SK-N-SH (cell line): ENCODE measurements around the gene FBXL12. TPM values are rescaled to one million over a fixed set of nuclear protein-coding genes. Genes with fewer than 3 reads are reported as not detected.

Experiments used
- CTCF ChIA-PET: fragments of 300-600, 350-600 bp; formaldehyde crosslinking; extraction: SDS; loops from one replicate; lab custom pipeline; 2021; lab: Yijun Ruan, JAX
- POLR2A ChIA-PET: fragments of 350-600 bp; sonication (Branson Sonifier 250); formaldehyde crosslinking; extraction: SDS; loops from one replicate; lab custom pipeline; 2020; ENCODE audit warnings: antibody characterized with exemption, inconsistent platforms; lab: Yijun Ruan, JAX
- DNase-seq: peaks from one replicate; pipeline ENCODE4 v3.0.0; 2012
- H2AFZ ChIP-seq: fragments of 200-600 bp; sonication (generic); 2 replicates; pipeline ENCODE4 v1.8.1; 2016; ENCODE audit warnings: antibody characterized with exemption, mild to moderate bottlenecking, low read depth
- H3F3A ChIP-seq: fragments of 200-600 bp; sonication (generic); replicated peaks from 2 replicates; pipeline ENCODE3; 2016; ENCODE audit warnings: antibody characterized with exemption, mild to moderate bottlenecking; ENCODE audit not compliant: insufficient read depth
- H3K27ac ChIP-seq, 2 experiments: fragments of 200-500 bp in 1 of 2; fragments of 200-600 bp in 1 of 2; sonication (Bioruptor generic) in 1 of 2; sonication (generic), shearing (Covaris generic) in 1 of 2; 2 replicates each; pipeline versions ENCODE4 v1.5.1 to v1.6.1; 2014 to 2016; ENCODE audit warnings: low read depth in 2 of 2, inconsistent platforms in 1 of 2, low read length in 1 of 2, mild to moderate bottlenecking in 1 of 2, mixed read lengths in 1 of 2
- H3K27me3 ChIP-seq: fragments of 200-600 bp; sonication (generic), shearing (Covaris generic); 2 replicates; pipeline ENCODE4 v1.6.1; 2016; ENCODE audit warnings: mixed run types; ENCODE audit not compliant: insufficient read depth
- H3K36me3 ChIP-seq, 2 experiments: fragments of 200-500 bp in 1 of 2; fragments of 200-600 bp in 1 of 2; sonication (Bioruptor generic) in 1 of 2; sonication (generic) in 1 of 2; replicated peaks in 1 of 2; 2 replicates each; pipeline versions ENCODE3 to v1.5.1; 2014 to 2016; ENCODE audit warnings: low read length in 1 of 2, mild to moderate bottlenecking in 1 of 2; ENCODE audit not compliant: insufficient read depth in 2 of 2, control insufficient read depth in 1 of 2
- H3K4me1 ChIP-seq, 2 experiments: fragments of 200-500 bp in 1 of 2; fragments of 200-600 bp in 1 of 2; sonication (Bioruptor generic) in 1 of 2; sonication (generic), shearing (Covaris generic) in 1 of 2; 2 replicates each; pipeline versions ENCODE4 v1.5.1 to v1.6.1; 2014 to 2016; ENCODE audit warnings: low read depth in 1 of 2, low read length in 1 of 2, mixed run types in 1 of 2; ENCODE audit not compliant: insufficient read depth in 2 of 2, control insufficient read depth in 1 of 2
- H3K4me2 ChIP-seq: fragments of 200-600 bp; sonication (generic), shearing (Covaris generic); 2 replicates; pipeline ENCODE4 v1.6.1; 2017; ENCODE audit warnings: mixed run types
- H3K4me3 ChIP-seq, 2 experiments: fragments of 200-500 bp in 1 of 2; fragments of 200-600 bp in 1 of 2; sonication (Bioruptor generic) in 1 of 2; sonication (generic), shearing (Covaris generic) in 1 of 2; 2 replicates each; pipeline versions ENCODE4 v1.5.1 to v1.8.1; 2014 to 2016; ENCODE audit warnings: low read depth in 2 of 2, inconsistent platforms in 1 of 2, low read length in 1 of 2, mild to moderate bottlenecking in 1 of 2, mixed read lengths in 1 of 2, moderate library complexity in 1 of 2
- H3K79me2 ChIP-seq: fragments of 200-600 bp; sonication (generic); 2 replicates; pipeline ENCODE4 v1.8.1; 2017; ENCODE audit warnings: mild to moderate bottlenecking; ENCODE audit not compliant: insufficient read depth
- H3K9ac ChIP-seq: fragments of 200-600 bp; sonication (generic); 2 replicates; pipeline ENCODE4 v1.6.1; 2017; ENCODE audit warnings: mixed run types
- H3K9me2 ChIP-seq: fragments of 200-600 bp; sonication (generic); 2 replicates; pipeline ENCODE4 v1.6.1; 2017; ENCODE audit warnings: mixed run types
- H3K9me3 ChIP-seq: fragments of 200-600 bp; sonication (generic); 2 replicates; pipeline ENCODE4 v1.6.1; 2017; ENCODE audit warnings: mixed run types, mild to moderate bottlenecking, moderate library complexity
- H4K20me1 ChIP-seq: fragments of 200-600 bp; sonication (generic); 2 replicates; pipeline ENCODE4 v1.6.1; 2017; ENCODE audit warnings: mild to moderate bottlenecking, mixed run types; ENCODE audit not compliant: insufficient read depth
- CHD2 ChIP-seq: fragments of 150-350 bp; IDR thresholded peaks from 2 replicates; pipeline ENCODE4 v1.6.1; 2018; ENCODE audit warnings: low read length; ENCODE audit not compliant: partially characterized antibody
- ELF1 ChIP-seq: IDR thresholded peaks from 2 replicates; pipeline ENCODE4 v1.4.0; 2012
- EP300 ChIP-seq, 2 experiments: IDR thresholded peaks; 2 replicates each; pipeline versions ENCODE4 v1.4.0 to v1.6.1; 2012; ENCODE audit warnings: borderline replicate concordance in 1 of 2, low read depth in 1 of 2, low read length in 1 of 2
- FOXM1 ChIP-seq: IDR thresholded peaks from 2 replicates; pipeline ENCODE4 v1.4.0; 2012; ENCODE audit warnings: low read depth, mild to moderate bottlenecking
- GATA2 ChIP-seq: sonication (generic); formaldehyde crosslinking; IDR thresholded peaks from 2 replicates; pipeline ENCODE4 v1.5.0; 2020; ENCODE audit warnings: mild to moderate bottlenecking, missing genetic modification reagents
- JUND ChIP-seq: IDR thresholded peaks from 2 replicates; pipeline ENCODE4 v1.4.0; 2012
- MAX ChIP-seq: IDR thresholded peaks from 2 replicates; pipeline ENCODE4 v1.4.0; 2012; ENCODE audit warnings: low read depth
- MEF2A ChIP-seq: IDR thresholded peaks from 2 replicates; pipeline ENCODE4 v1.4.0; 2012; ENCODE audit warnings: low read depth, borderline replicate concordance
- NFIC ChIP-seq: IDR thresholded peaks from 2 replicates; pipeline ENCODE4 v1.4.0; 2012; ENCODE audit warnings: borderline replicate concordance
- NRF1 ChIP-seq: IDR thresholded peaks from 2 replicates; pipeline ENCODE4 v1.6.1; 2012; ENCODE audit warnings: low read depth, mild to moderate bottlenecking, low read length
- POLR2AphosphoS5 ChIP-seq: IDR thresholded peaks from 2 replicates; pipeline ENCODE4 v1.6.1; 2012; ENCODE audit warnings: low read depth, low read length
- RFX5 ChIP-seq: IDR thresholded peaks from 2 replicates; pipeline ENCODE4 v1.6.1; 2012; ENCODE audit warnings: mild to moderate bottlenecking, improper control_type of control experiment, low read length
- SIN3A ChIP-seq: IDR thresholded peaks from 2 replicates; pipeline ENCODE4 v1.6.1; 2012; ENCODE audit warnings: low read depth, mild to moderate bottlenecking, low read length, moderate library complexity, borderline replicate concordance
- SMC3 ChIP-seq: IDR thresholded peaks from 2 replicates; pipeline ENCODE4 v1.6.1; 2012; ENCODE audit warnings: low read depth, low read length, improper control_type of control experiment
- TAF1 ChIP-seq: IDR thresholded peaks from 2 replicates; pipeline ENCODE4 v1.6.1; 2012; ENCODE audit warnings: low read depth, mild to moderate bottlenecking, low read length, moderate library complexity, borderline replicate concordance
- TCF12 ChIP-seq: IDR thresholded peaks from 2 replicates; pipeline ENCODE4 v1.4.0; 2012
- USF1 ChIP-seq: IDR thresholded peaks from 2 replicates; pipeline ENCODE4 v1.4.0; 2012; ENCODE audit warnings: low read depth, borderline replicate concordance
- USF2 ChIP-seq: fragments of 150-350 bp; IDR thresholded peaks from 2 replicates; pipeline ENCODE4 v1.6.1; 2017; ENCODE audit warnings: antibody characterized with exemption, low read length, low read depth, borderline replicate concordance
- YY1 ChIP-seq: IDR thresholded peaks from 2 replicates; pipeline ENCODE4 v1.4.0; 2012; ENCODE audit warnings: low read depth, mild to moderate bottlenecking
- WGBS: methylation state at CpG from one replicate; pipeline ENCODE4 v1.1.6; 2017; ENCODE audit warnings: low lambda C conversion rate; 5-methylcytosine and 5-hydroxymethylcytosine counted together
- polyA plus RNA-seq, 3 experiments: library from polyadenylated mRNA; depleted of rRNA; stranded (reverse); fragments of >200 nt; gene quantifications; 2 replicates each; pipeline ENCODE4 v1.2.3, GENCODE V29; 2012

Gene FBXL12
- polyA plus RNA-seq, 1 of the 3 experiments (the other 2 are of a cell fraction) = 27.1 TPM

- peak overlapping the region; percentile 79 for H3K9ac ChIP-seq
- no peak overlapping the region for H3K27ac ChIP-seq
- no peaks in the 10 kb centered on the region for H3K9me3 ChIP-seq
- H3K4me2 ChIP-seq = peak overlapping the region; percentile 98
- peaks cover 57% of the 10 kb centered on the region for H3K79me2 ChIP-seq
- H3K27me3 ChIP-seq = no peaks in the 10 kb centered on the region
- H3K4me3 ChIP-seq = peak overlapping the region; percentile 73 to 80
- POLR2A ChIA-PET = no interaction called here
- peak; percentile 41 for DNase-seq
- peaks cover 8 to 32% of the 10 kb centered on the region in 2 experiments for H3K36me3 ChIP-seq
- H2AFZ ChIP-seq = no peak overlapping the region
- no peak for TF ChIP-seq SMC3
- TF ChIP-seq MEF2A = no peak
- no peak for TF ChIP-seq SIN3A
- 4% methylated on average over 4 of the region's 5 CpGs for WGBS
- H3K9me2 ChIP-seq = no peaks in the 10 kb centered on the region
- CTCF ChIA-PET = no interaction called here
- H4K20me1 ChIP-seq = peaks cover 3% of the 10 kb centered on the region; the same call in 1 of the 2 replicates
- H3K4me1 ChIP-seq = peaks cover 0 to 17% of the 10 kb centered on the region in 2 experiments; a peak in 1 of 4 replicates
- H3F3A ChIP-seq = peaks cover 21% of the 10 kb centered on the region
These were observed 17.1 kb upstream of the FBXL12 start for GRCh38 chr19:9836021-9836420.

GRCh38 chr19:9835507-9835949, 16.6 kb upstream of the FBXL12 start:
- POLR2A ChIA-PET = no interaction called here
- Histone ChIP-seq H3K79me2 (peaks cover 60% of the 10 kb centered on the region), H3K27ac (peak overlapping the region in 1 of 2 experiments; percentile 30; a peak in 1 of 4 replicates), H3K9me3 (no peaks in the 10 kb centered on the region), H3F3A (peaks cover 21% of the 10 kb centered on the region), H3K27me3 (no peaks in the 10 kb centered on the region), H3K4me1 (peaks cover 0 to 17% of the 10 kb centered on the region in 2 experiments; a peak in 1 of 4 replicates), H2AFZ (no peak overlapping the region), H4K20me1 (peaks cover 3% of the 10 kb centered on the region; the same call in 1 of the 2 replicates), H3K4me2 (peak overlapping the region; percentile 98), H3K9me2 (no peaks in the 10 kb centered on the region), H3K4me3 (peak overlapping the region; percentile 73 to 80), H3K9ac (peak overlapping the region; percentile 79), H3K36me3 (peaks cover 6 to 31% of the 10 kb centered on the region in 2 experiments)
- WGBS = 0% methylated on average over 9 of the region's 28 CpGs
- DNase-seq = no peak
- TF ChIP-seq USF1 (no peak), MEF2A (no peak), EP300 (IDR thresholded peaks at IDR 0.05; ENCODE audit: borderline replicate concordance in 1 of 2, low read depth in 1 of 2, low read length in 1 of 2) (no peak), FOXM1 (no peak), MAX (no peak), TCF12 (no peak), RFX5 (no peak), POLR2AphosphoS5 (no peak), ELF1 (no peak), JUND (no peak), CHD2 (no peak), USF2 (no peak), TAF1 (no peak), YY1 (no peak; the same call in 1 of the 2 replicates), GATA2 (no peak), NFIC (no peak), NRF1 (no peak)
- CTCF ChIA-PET = interaction anchor here (0.8 to 1.4 kb wide), 3 partner anchors 11 to 80 kb away, joined by 3 to 5 read pairs (median 3); no protein-coding TSS in a partner anchor
